HepG2 (cell line): ENCODE measurements around the gene ATXN2.

Experiments
- NFYB ChIP-seq: sonication (generic); formaldehyde crosslinking; IDR thresholded peaks from 2 replicates; pipeline ENCODE4 v1.4.0; 2020; ENCODE audit warnings: missing genetic modification reagents
- TF ChIP-seq, protein P1 (sequence below): sonication (generic); formaldehyde crosslinking; IDR thresholded peaks from 2 replicates; pipeline ENCODE4 v1.4.0; 2020; ENCODE audit warnings: missing genetic modification reagents
- TF ChIP-seq, protein P2 (sequence below): sonication (generic); formaldehyde crosslinking; IDR thresholded peaks from 2 replicates; pipeline ENCODE4 v1.5.0; 2020; ENCODE audit warnings: mild to moderate bottlenecking, missing genetic modification reagents, moderate library complexity
- TF ChIP-seq, protein P3 (sequence below): sonication (generic); formaldehyde crosslinking; IDR thresholded peaks from 2 replicates; pipeline ENCODE4 v1.4.0; 2020; ENCODE audit warnings: missing genetic modification reagents
- TF ChIP-seq, protein P4 (sequence below), 2 experiments: IDR thresholded peaks; 2 replicates each; pipeline ENCODE4 v1.6.1; 2011 to 2012; ENCODE audit warnings: low read length in 2 of 2, borderline replicate concordance in 1 of 2, low read depth in 1 of 2, mild to moderate bottlenecking in 1 of 2, moderate library complexity in 1 of 2

DNA sequence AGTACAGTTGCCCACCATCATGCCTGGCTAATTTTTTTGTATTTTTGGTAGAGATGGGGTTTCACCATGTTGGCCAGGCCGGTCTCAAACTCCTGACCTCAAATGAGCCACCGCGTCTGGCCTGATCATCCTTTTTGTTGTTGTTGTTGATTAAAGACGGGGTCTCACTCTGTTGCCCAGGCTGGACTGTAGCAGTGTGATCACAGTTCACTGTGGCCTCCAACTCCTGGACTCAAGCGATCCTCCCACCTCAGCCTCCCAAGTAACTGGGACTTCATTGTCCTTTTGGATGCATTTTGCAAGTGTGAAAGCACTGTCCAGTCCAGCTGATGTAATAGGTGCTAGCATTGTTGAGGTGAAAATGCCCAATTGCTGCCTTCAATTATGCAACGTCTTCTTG, 27.1 kb upstream of the ATXN2 start:
- no peak for TF ChIP-seq NFYB (CRISPR knock-in tag)
- TF ChIP-seq, protein P1, sequence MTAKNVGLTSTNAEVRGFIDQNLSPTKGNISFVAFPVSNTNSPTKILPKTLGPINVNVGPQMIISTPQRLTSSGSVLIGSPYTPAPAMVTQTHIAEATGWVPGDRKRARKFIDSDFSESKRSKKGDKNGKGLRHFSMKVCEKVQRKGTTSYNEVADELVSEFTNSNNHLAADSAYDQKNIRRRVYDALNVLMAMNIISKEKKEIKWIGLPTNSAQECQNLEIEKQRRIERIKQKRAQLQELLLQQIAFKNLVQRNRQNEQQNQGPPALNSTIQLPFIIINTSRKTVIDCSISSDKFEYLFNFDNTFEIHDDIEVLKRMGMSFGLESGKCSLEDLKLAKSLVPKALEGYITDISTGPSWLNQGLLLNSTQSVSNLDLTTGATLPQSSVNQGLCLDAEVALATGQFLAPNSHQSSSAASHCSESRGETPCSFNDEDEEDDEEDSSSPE (CRISPR knock-in tag) = no peak
- TF ChIP-seq, protein P2, sequence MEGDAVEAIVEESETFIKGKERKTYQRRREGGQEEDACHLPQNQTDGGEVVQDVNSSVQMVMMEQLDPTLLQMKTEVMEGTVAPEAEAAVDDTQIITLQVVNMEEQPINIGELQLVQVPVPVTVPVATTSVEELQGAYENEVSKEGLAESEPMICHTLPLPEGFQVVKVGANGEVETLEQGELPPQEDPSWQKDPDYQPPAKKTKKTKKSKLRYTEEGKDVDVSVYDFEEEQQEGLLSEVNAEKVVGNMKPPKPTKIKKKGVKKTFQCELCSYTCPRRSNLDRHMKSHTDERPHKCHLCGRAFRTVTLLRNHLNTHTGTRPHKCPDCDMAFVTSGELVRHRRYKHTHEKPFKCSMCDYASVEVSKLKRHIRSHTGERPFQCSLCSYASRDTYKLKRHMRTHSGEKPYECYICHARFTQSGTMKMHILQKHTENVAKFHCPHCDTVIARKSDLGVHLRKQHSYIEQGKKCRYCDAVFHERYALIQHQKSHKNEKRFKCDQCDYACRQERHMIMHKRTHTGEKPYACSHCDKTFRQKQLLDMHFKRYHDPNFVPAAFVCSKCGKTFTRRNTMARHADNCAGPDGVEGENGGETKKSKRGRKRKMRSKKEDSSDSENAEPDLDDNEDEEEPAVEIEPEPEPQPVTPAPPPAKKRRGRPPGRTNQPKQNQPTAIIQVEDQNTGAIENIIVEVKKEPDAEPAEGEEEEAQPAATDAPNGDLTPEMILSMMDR = no peak
- TF ChIP-seq, protein P3, sequence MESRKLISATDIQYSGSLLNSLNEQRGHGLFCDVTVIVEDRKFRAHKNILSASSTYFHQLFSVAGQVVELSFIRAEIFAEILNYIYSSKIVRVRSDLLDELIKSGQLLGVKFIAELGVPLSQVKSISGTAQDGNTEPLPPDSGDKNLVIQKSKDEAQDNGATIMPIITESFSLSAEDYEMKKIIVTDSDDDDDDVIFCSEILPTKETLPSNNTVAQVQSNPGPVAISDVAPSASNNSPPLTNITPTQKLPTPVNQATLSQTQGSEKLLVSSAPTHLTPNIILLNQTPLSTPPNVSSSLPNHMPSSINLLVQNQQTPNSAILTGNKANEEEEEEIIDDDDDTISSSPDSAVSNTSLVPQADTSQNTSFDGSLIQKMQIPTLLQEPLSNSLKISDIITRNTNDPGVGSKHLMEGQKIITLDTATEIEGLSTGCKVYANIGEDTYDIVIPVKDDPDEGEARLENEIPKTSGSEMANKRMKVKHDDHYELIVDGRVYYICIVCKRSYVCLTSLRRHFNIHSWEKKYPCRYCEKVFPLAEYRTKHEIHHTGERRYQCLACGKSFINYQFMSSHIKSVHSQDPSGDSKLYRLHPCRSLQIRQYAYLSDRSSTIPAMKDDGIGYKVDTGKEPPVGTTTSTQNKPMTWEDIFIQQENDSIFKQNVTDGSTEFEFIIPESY (CRISPR knock-in tag) = no peak
- TF ChIP-seq, protein P4, sequence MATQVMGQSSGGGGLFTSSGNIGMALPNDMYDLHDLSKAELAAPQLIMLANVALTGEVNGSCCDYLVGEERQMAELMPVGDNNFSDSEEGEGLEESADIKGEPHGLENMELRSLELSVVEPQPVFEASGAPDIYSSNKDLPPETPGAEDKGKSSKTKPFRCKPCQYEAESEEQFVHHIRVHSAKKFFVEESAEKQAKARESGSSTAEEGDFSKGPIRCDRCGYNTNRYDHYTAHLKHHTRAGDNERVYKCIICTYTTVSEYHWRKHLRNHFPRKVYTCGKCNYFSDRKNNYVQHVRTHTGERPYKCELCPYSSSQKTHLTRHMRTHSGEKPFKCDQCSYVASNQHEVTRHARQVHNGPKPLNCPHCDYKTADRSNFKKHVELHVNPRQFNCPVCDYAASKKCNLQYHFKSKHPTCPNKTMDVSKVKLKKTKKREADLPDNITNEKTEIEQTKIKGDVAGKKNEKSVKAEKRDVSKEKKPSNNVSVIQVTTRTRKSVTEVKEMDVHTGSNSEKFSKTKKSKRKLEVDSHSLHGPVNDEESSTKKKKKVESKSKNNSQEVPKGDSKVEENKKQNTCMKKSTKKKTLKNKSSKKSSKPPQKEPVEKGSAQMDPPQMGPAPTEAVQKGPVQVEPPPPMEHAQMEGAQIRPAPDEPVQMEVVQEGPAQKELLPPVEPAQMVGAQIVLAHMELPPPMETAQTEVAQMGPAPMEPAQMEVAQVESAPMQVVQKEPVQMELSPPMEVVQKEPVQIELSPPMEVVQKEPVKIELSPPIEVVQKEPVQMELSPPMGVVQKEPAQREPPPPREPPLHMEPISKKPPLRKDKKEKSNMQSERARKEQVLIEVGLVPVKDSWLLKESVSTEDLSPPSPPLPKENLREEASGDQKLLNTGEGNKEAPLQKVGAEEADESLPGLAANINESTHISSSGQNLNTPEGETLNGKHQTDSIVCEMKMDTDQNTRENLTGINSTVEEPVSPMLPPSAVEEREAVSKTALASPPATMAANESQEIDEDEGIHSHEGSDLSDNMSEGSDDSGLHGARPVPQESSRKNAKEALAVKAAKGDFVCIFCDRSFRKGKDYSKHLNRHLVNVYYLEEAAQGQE (IDR thresholded peaks at IDR 0.05; ENCODE audit: borderline replicate concordance in 1 of 2, low read depth in 1 of 2, low read length in 2 of 2) = no peak
